Astrocyte of the cerebellum (primary cell): ENCODE results near the gene LIMS2.

Experiments
- DNase-seq: peaks from one replicate; pipeline ENCODE4 v3.0.0-alpha.2; 2011; ENCODE audit warnings: low read depth
- H3K4me3 ChIP-seq: 2 replicates; pipeline ENCODE4 v1.5.1; 2011; ENCODE audit warnings: mild to moderate bottlenecking, low read depth, low read length, moderate library complexity
- CTCF ChIP-seq: IDR thresholded peaks from 2 replicates; pipeline ENCODE4 v1.5.1; 2012; ENCODE audit warnings: low read length, low read depth, moderate library complexity, mild to moderate bottlenecking; ENCODE audit errors: missing control alignments
- in situ Hi-C: cut with HindIII; loops from 2 replicates; pipeline ENCODE4 v1.10.0; 2017; ENCODE audit warnings: low sequenced_read_pairs

Gene LIMS2

GRCh38 chr2:127662937-127663565, 12.3 kb downstream of the LIMS2 start:
- no peak overlapping the region for H3K4me3 ChIP-seq
- DNase-seq, result no peak
- TF ChIP-seq CTCF, result no peak
- in situ Hi-C loops, result no loop called here

- in situ Hi-C loops, result no loop called here
- no peak for TF ChIP-seq CTCF
- no peak for DNase-seq
Observed at GRCh38 chr2:127661949-127662510, 13.3 kb downstream of the LIMS2 start.

GRCh38 chr2:127661072-127661649, 14.2 kb downstream of the LIMS2 start:
- in situ Hi-C loops, result no loop called here
- H3K4me3 ChIP-seq, result no peak overlapping the region
- DNase-seq, result no peak
- no peak for TF ChIP-seq CTCF

More at GRCh38 chr2:127661949-127662510, 13.3 kb downstream of the LIMS2 start:
- no peak overlapping the region for H3K4me3 ChIP-seq

GRCh38 chr2:127660291-127660578, 15.1 kb downstream of the LIMS2 start:
- no peak for TF ChIP-seq CTCF
- DNase-seq, result no peak
- in situ Hi-C loops, result no loop called here
- H3K4me3 ChIP-seq, result no peak overlapping the region

- DNase-seq, result no peak
- H3K4me3 ChIP-seq, result no peak overlapping the region
- in situ Hi-C loops, result no loop called here
- no peak for TF ChIP-seq CTCF
Observed at GRCh38 chr2:127659408-127660290, 15.7 kb downstream of the LIMS2 start.

- no peak for DNase-seq
- in situ Hi-C loops, result no loop called here
- no peak overlapping the region for H3K4me3 ChIP-seq
- TF ChIP-seq CTCF, result no peak
Observed at GRCh38 chr2:127658641-127659407, 16.5 kb downstream of the LIMS2 start.
